ENCODE data around the gene MST1.

DNA sequence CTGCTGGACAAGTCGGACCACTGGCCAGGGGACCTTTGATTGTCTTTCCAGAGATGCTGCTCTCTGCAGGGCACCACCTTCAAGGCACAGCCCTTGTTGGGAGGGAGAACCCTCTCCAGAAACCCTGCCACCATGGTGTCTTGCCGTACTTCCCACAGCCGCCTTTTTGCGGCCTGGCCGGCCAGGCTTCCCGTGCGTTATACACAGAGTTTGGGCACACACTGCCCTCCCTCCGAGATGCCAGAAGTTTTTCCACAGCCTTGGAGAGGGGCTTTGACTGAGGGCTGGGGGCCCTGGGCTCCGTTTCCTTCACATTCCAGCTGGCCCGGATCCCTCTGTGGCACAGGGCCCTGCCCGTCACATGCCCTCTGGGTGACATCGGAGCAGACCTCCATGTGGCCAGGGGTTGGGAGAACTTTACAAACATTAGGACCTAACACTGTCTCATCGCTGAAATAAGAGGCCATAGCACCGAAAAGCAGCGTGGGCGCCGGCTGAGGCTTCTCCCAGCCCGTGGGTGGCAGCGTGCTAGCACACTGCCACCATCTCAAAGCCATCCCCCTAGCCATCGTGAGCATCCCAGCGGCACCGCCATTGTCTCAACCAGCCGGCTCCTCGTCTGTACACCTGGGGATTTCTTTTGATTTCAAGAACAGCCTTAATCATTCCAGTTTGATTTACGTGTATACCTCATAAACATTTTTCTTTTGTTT, 21.4 kb downstream of the MST1 start:
- TF ChIP-seq POLR2A (IDR thresholded peaks at IDR 0.05), result no peak
- TF ChIP-seq, protein P1, sequence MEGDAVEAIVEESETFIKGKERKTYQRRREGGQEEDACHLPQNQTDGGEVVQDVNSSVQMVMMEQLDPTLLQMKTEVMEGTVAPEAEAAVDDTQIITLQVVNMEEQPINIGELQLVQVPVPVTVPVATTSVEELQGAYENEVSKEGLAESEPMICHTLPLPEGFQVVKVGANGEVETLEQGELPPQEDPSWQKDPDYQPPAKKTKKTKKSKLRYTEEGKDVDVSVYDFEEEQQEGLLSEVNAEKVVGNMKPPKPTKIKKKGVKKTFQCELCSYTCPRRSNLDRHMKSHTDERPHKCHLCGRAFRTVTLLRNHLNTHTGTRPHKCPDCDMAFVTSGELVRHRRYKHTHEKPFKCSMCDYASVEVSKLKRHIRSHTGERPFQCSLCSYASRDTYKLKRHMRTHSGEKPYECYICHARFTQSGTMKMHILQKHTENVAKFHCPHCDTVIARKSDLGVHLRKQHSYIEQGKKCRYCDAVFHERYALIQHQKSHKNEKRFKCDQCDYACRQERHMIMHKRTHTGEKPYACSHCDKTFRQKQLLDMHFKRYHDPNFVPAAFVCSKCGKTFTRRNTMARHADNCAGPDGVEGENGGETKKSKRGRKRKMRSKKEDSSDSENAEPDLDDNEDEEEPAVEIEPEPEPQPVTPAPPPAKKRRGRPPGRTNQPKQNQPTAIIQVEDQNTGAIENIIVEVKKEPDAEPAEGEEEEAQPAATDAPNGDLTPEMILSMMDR (IDR thresholded peaks at IDR 0.05), result no peak
